SK-N-SH (cell line): ENCODE results near the gene PTN. TPM values are rescaled to one million over a fixed set of nuclear protein-coding genes. Genes with fewer than 3 reads are reported as not detected.

Experiments used
- CTCF ChIA-PET: fragments of 300-600, 350-600 bp; formaldehyde crosslinking; extraction: SDS; loops from one replicate; lab custom pipeline; 2021; lab: Yijun Ruan, JAX
- POLR2A ChIA-PET: fragments of 350-600 bp; sonication (Branson Sonifier 250); formaldehyde crosslinking; extraction: SDS; loops from one replicate; lab custom pipeline; 2020; ENCODE audit warnings: antibody characterized with exemption, inconsistent platforms; lab: Yijun Ruan, JAX
- DNase-seq: peaks from one replicate; pipeline ENCODE4 v3.0.0; 2012
- H2AFZ ChIP-seq: fragments of 200-600 bp; sonication (generic); 2 replicates; pipeline ENCODE4 v1.8.1; 2016; ENCODE audit warnings: antibody characterized with exemption, mild to moderate bottlenecking, low read depth
- H3F3A ChIP-seq: fragments of 200-600 bp; sonication (generic); replicated peaks from 2 replicates; pipeline ENCODE3; 2016; ENCODE audit warnings: antibody characterized with exemption, mild to moderate bottlenecking; ENCODE audit not compliant: insufficient read depth
- H3K27ac ChIP-seq, 2 experiments: fragments of 200-500 bp in 1 of 2; fragments of 200-600 bp in 1 of 2; sonication (Bioruptor generic) in 1 of 2; sonication (generic), shearing (Covaris generic) in 1 of 2; 2 replicates each; pipeline versions ENCODE4 v1.5.1 to v1.6.1; 2014 to 2016; ENCODE audit warnings: low read depth in 2 of 2, inconsistent platforms in 1 of 2, low read length in 1 of 2, mild to moderate bottlenecking in 1 of 2, mixed read lengths in 1 of 2
- H3K27me3 ChIP-seq: fragments of 200-600 bp; sonication (generic), shearing (Covaris generic); 2 replicates; pipeline ENCODE4 v1.6.1; 2016; ENCODE audit warnings: mixed run types; ENCODE audit not compliant: insufficient read depth
- H3K36me3 ChIP-seq, 2 experiments: fragments of 200-500 bp in 1 of 2; fragments of 200-600 bp in 1 of 2; sonication (Bioruptor generic) in 1 of 2; sonication (generic) in 1 of 2; replicated peaks in 1 of 2; 2 replicates each; pipeline versions ENCODE3 to v1.5.1; 2014 to 2016; ENCODE audit warnings: low read length in 1 of 2, mild to moderate bottlenecking in 1 of 2; ENCODE audit not compliant: insufficient read depth in 2 of 2, control insufficient read depth in 1 of 2
- H3K4me1 ChIP-seq, 2 experiments: fragments of 200-500 bp in 1 of 2; fragments of 200-600 bp in 1 of 2; sonication (Bioruptor generic) in 1 of 2; sonication (generic), shearing (Covaris generic) in 1 of 2; 2 replicates each; pipeline versions ENCODE4 v1.5.1 to v1.6.1; 2014 to 2016; ENCODE audit warnings: low read depth in 1 of 2, low read length in 1 of 2, mixed run types in 1 of 2; ENCODE audit not compliant: insufficient read depth in 2 of 2, control insufficient read depth in 1 of 2
- H3K4me2 ChIP-seq: fragments of 200-600 bp; sonication (generic), shearing (Covaris generic); 2 replicates; pipeline ENCODE4 v1.6.1; 2017; ENCODE audit warnings: mixed run types
- H3K4me3 ChIP-seq, 2 experiments: fragments of 200-500 bp in 1 of 2; fragments of 200-600 bp in 1 of 2; sonication (Bioruptor generic) in 1 of 2; sonication (generic), shearing (Covaris generic) in 1 of 2; 2 replicates each; pipeline versions ENCODE4 v1.5.1 to v1.8.1; 2014 to 2016; ENCODE audit warnings: low read depth in 2 of 2, inconsistent platforms in 1 of 2, low read length in 1 of 2, mild to moderate bottlenecking in 1 of 2, mixed read lengths in 1 of 2, moderate library complexity in 1 of 2
- H3K79me2 ChIP-seq: fragments of 200-600 bp; sonication (generic); 2 replicates; pipeline ENCODE4 v1.8.1; 2017; ENCODE audit warnings: mild to moderate bottlenecking; ENCODE audit not compliant: insufficient read depth
- H3K9ac ChIP-seq: fragments of 200-600 bp; sonication (generic); 2 replicates; pipeline ENCODE4 v1.6.1; 2017; ENCODE audit warnings: mixed run types
- H3K9me2 ChIP-seq: fragments of 200-600 bp; sonication (generic); 2 replicates; pipeline ENCODE4 v1.6.1; 2017; ENCODE audit warnings: mixed run types
- H3K9me3 ChIP-seq: fragments of 200-600 bp; sonication (generic); 2 replicates; pipeline ENCODE4 v1.6.1; 2017; ENCODE audit warnings: mixed run types, mild to moderate bottlenecking, moderate library complexity
- H4K20me1 ChIP-seq: fragments of 200-600 bp; sonication (generic); 2 replicates; pipeline ENCODE4 v1.6.1; 2017; ENCODE audit warnings: mild to moderate bottlenecking, mixed run types; ENCODE audit not compliant: insufficient read depth
- CHD2 ChIP-seq: fragments of 150-350 bp; IDR thresholded peaks from 2 replicates; pipeline ENCODE4 v1.6.1; 2018; ENCODE audit warnings: low read length; ENCODE audit not compliant: partially characterized antibody
- CTCF ChIP-seq: fragments of 200-600 bp; sonication (generic); IDR thresholded peaks from 2 replicates; pipeline ENCODE4 v1.6.1; 2017; ENCODE audit warnings: antibody characterized with exemption, mild to moderate bottlenecking, moderate library complexity
- EP300 ChIP-seq, 2 experiments: IDR thresholded peaks; 2 replicates each; pipeline versions ENCODE4 v1.4.0 to v1.6.1; 2012; ENCODE audit warnings: borderline replicate concordance in 1 of 2, low read depth in 1 of 2, low read length in 1 of 2
- FOSL2 ChIP-seq: IDR thresholded peaks from 2 replicates; pipeline ENCODE4 v1.4.0; 2012; ENCODE audit warnings: low read depth, mild to moderate bottlenecking, moderate library complexity, borderline replicate concordance
- FOXJ3 ChIP-seq: sonication (generic); formaldehyde crosslinking; IDR thresholded peaks from 2 replicates; pipeline ENCODE4 v1.5.1; 2020; ENCODE audit warnings: mild to moderate bottlenecking, missing genetic modification reagents
- FOXM1 ChIP-seq: IDR thresholded peaks from 2 replicates; pipeline ENCODE4 v1.4.0; 2012; ENCODE audit warnings: low read depth, mild to moderate bottlenecking
- GABPA ChIP-seq: IDR thresholded peaks from 2 replicates; pipeline ENCODE4 v1.4.0; 2012; ENCODE audit warnings: low read depth, mild to moderate bottlenecking
- GATA2 ChIP-seq: sonication (generic); formaldehyde crosslinking; IDR thresholded peaks from 2 replicates; pipeline ENCODE4 v1.5.0; 2020; ENCODE audit warnings: mild to moderate bottlenecking, missing genetic modification reagents
- JUND ChIP-seq: IDR thresholded peaks from 2 replicates; pipeline ENCODE4 v1.4.0; 2012
- NRF1 ChIP-seq: IDR thresholded peaks from 2 replicates; pipeline ENCODE4 v1.6.1; 2012; ENCODE audit warnings: low read depth, mild to moderate bottlenecking, low read length
- POLR2AphosphoS5 ChIP-seq: IDR thresholded peaks from 2 replicates; pipeline ENCODE4 v1.6.1; 2012; ENCODE audit warnings: low read depth, low read length
- RAD21 ChIP-seq: IDR thresholded peaks from 2 replicates; pipeline ENCODE4 v1.6.1; 2012; ENCODE audit warnings: mild to moderate bottlenecking, low read length
- REST ChIP-seq: IDR thresholded peaks from 2 replicates; pipeline ENCODE4 v1.6.1; 2012; ENCODE audit warnings: mild to moderate bottlenecking, low read depth, low read length, moderate library complexity
- RFX5 ChIP-seq: IDR thresholded peaks from 2 replicates; pipeline ENCODE4 v1.6.1; 2012; ENCODE audit warnings: mild to moderate bottlenecking, improper control_type of control experiment, low read length
- SIN3A ChIP-seq: IDR thresholded peaks from 2 replicates; pipeline ENCODE4 v1.6.1; 2012; ENCODE audit warnings: low read depth, mild to moderate bottlenecking, low read length, moderate library complexity, borderline replicate concordance
- TCF12 ChIP-seq: IDR thresholded peaks from 2 replicates; pipeline ENCODE4 v1.4.0; 2012
- TEAD4 ChIP-seq: IDR thresholded peaks from 2 replicates; pipeline ENCODE4 v1.4.0; 2012; ENCODE audit warnings: mild to moderate bottlenecking, borderline replicate concordance; ENCODE audit not compliant: insufficient read depth
- USF1 ChIP-seq: IDR thresholded peaks from 2 replicates; pipeline ENCODE4 v1.4.0; 2012; ENCODE audit warnings: low read depth, borderline replicate concordance
- YY1 ChIP-seq: IDR thresholded peaks from 2 replicates; pipeline ENCODE4 v1.4.0; 2012; ENCODE audit warnings: low read depth, mild to moderate bottlenecking
- ZBTB33 ChIP-seq: IDR thresholded peaks from 2 replicates; pipeline ENCODE4 v1.4.0; 2012; ENCODE audit warnings: low read depth, borderline replicate concordance
- WGBS: methylation state at CpG from one replicate; pipeline ENCODE4 v1.1.6; 2017; ENCODE audit warnings: low lambda C conversion rate; 5-methylcytosine and 5-hydroxymethylcytosine counted together
- polyA plus RNA-seq, 3 experiments: library from polyadenylated mRNA; depleted of rRNA; stranded (reverse); fragments of >200 nt; gene quantifications; 2 replicates each; pipeline ENCODE4 v1.2.3, GENCODE V29; 2012

PTN gene
- polyA plus RNA-seq, 1 of the 3 experiments (the other 2 are of a cell fraction): 23.7 TPM

GRCh38 chr7:137276189-137276588 is 67.3 kb downstream of the PTN start:
- no peaks in the 10 kb centered on the region for H3K27me3 ChIP-seq
- no peaks in the 10 kb centered on the region for H3K9me3 ChIP-seq
- no peaks in the 10 kb centered on the region for H3K4me1 ChIP-seq
- TF ChIP-seq POLR2AphosphoS5: no peak
- no peak for TF ChIP-seq NRF1
- no peak for TF ChIP-seq RFX5
- TF ChIP-seq TEAD4: no peak
- TF ChIP-seq GABPA: no peak
- no peak for TF ChIP-seq SIN3A
- TF ChIP-seq CHD2: no peak
- TF ChIP-seq FOXM1: no peak
- TF ChIP-seq TCF12: no peak
- TF ChIP-seq RAD21: no peak
- no peak for TF ChIP-seq FOXJ3 (CRISPR knock-in tag)
- TF ChIP-seq YY1: no peak
- TF ChIP-seq USF1: no peak
- no peak for TF ChIP-seq REST
- no peak for TF ChIP-seq JUND
- TF ChIP-seq FOSL2: no peak
- no peak for TF ChIP-seq GATA2 (CRISPR knock-in tag)
- no peak for TF ChIP-seq ZBTB33
- no peak for TF ChIP-seq CTCF
- TF ChIP-seq EP300 (IDR thresholded peaks at IDR 0.05; ENCODE audit: borderline replicate concordance in 1 of 2, low read depth in 1 of 2, low read length in 1 of 2): no peak
- no peaks in the 10 kb centered on the region for H4K20me1 ChIP-seq
- CTCF ChIA-PET: interaction anchor here (1.2 kb wide), 1 partner anchor 86 kb away, joined by 3 read pairs; no protein-coding TSS in a partner anchor
- H3K9me2 ChIP-seq: no peaks in the 10 kb centered on the region
- no peak overlapping the region for H3K4me2 ChIP-seq
- POLR2A ChIA-PET: interaction anchor here (0.6 kb wide), 1 partner anchor 285 kb away, joined by 3 read pairs; no protein-coding TSS in a partner anchor
- no peaks in the 10 kb centered on the region for H3F3A ChIP-seq
- H2AFZ ChIP-seq: no peak overlapping the region
- H3K9ac ChIP-seq: no peak overlapping the region
- H3K79me2 ChIP-seq: no peaks in the 10 kb centered on the region
- no peak overlapping the region for H3K4me3 ChIP-seq
- WGBS: 56% methylated on average over 5 of the region's 5 CpGs
- H3K27ac ChIP-seq: no peak overlapping the region
- H3K36me3 ChIP-seq: no peaks in the 10 kb centered on the region
- no peak for DNase-seq
